Tibial artery (tissue), 4 donors: ENCODE results near the gene IGSF9.

ENCODE experiments used
- DNase-seq, 2 donors: peaks; one replicate each; pipeline ENCODE4 v3.0.0-alpha.2; 2019
- H3K27ac ChIP-seq, 2 donors: fragments of 200-600 bp; sonication (generic) in 1 of 2; 1 replicate in 1 of 2; 2 replicates in 1 of 2; pipeline ENCODE4 v1.5.1; 2018 to 2019; ENCODE audit warnings: mild to moderate bottlenecking in 1 of 2
- H3K27me3 ChIP-seq, 2 donors: fragments of 200-600 bp; sonication (generic) in 1 of 2; one replicate each; pipeline versions ENCODE4 v1.5.1 to v1.6.0; 2016 to 2019
- H3K36me3 ChIP-seq, 3 donors: fragments of 200-600 bp; sonication (generic) in 2 of 3; one replicate each; pipeline ENCODE4 v1.5.1; 2016 to 2019; ENCODE audit warnings: mild to moderate bottlenecking in 2 of 3
- H3K4me1 ChIP-seq, 4 donors: fragments of 200-600 bp; sonication (generic) in 2 of 4; 1 replicate in 3 of 4; 2 replicates in 1 of 4; pipeline ENCODE4 v1.5.1; 2016 to 2019
- H3K4me3 ChIP-seq, 2 donors: fragments of 200-600 bp; sonication (generic) in 1 of 2; 1 replicate in 1 of 2; 2 replicates in 1 of 2; pipeline ENCODE4 v1.5.1; 2018 to 2019; ENCODE audit warnings: mild to moderate bottlenecking in 2 of 2
- H3K9me3 ChIP-seq, 3 donors: fragments of 200-600 bp; sonication (generic) in 1 of 3; one replicate each; pipeline ENCODE4 v1.5.1; 2016 to 2019
- intact Hi-C: fragments of 100-400 bp; cut with DNase I; formaldehyde crosslinking; loops from one replicate; pipeline ENCODE4 v1.15.0; 2023; ENCODE audit warnings: low total_unique reads
- TF ChIP-seq, protein P1 (sequence below), 2 experiments: fragments of 200-600 bp in 1 of 2; fragments of 450-650 bp in 1 of 2; IDR thresholded peaks; one replicate each; pipeline ENCODE4 v1.5.1; 2017 to 2019; ENCODE audit warnings: antibody characterized with exemption in 2 of 2, mild to moderate bottlenecking in 1 of 2, moderate library complexity in 1 of 2

Gene IGSF9

DNA sequence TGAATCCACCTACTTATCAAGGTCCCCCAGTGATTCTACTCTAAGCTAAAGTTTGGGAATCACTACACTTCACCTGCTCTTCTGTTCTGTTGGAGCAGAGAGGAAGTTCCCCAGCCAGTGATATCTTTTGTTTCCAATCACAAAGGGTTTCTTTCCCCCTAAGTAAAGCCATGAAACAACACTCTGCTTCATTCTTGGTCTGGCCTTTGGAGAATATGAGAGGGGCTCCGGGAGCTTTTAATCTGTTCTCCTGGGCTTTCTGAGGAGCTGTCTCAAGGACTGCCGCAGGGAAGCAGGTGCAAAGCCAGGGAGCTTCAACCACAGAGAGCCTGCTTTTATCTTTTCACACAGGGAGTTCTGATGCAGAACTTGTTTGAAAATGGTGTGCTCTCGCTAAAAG, 18.7 kb upstream of the IGSF9 start:
- H3K27ac ChIP-seq, result no peak overlapping the region
- H3K4me1 ChIP-seq, result no peaks in the 10 kb centered on the region
- no peaks in the 10 kb centered on the region for H3K9me3 ChIP-seq
- no peaks in the 10 kb centered on the region for H3K36me3 ChIP-seq
- H3K4me3 ChIP-seq, result no peak overlapping the region
- no peaks in the 10 kb centered on the region for H3K27me3 ChIP-seq
- no peak for DNase-seq
- TF ChIP-seq, protein P1, sequence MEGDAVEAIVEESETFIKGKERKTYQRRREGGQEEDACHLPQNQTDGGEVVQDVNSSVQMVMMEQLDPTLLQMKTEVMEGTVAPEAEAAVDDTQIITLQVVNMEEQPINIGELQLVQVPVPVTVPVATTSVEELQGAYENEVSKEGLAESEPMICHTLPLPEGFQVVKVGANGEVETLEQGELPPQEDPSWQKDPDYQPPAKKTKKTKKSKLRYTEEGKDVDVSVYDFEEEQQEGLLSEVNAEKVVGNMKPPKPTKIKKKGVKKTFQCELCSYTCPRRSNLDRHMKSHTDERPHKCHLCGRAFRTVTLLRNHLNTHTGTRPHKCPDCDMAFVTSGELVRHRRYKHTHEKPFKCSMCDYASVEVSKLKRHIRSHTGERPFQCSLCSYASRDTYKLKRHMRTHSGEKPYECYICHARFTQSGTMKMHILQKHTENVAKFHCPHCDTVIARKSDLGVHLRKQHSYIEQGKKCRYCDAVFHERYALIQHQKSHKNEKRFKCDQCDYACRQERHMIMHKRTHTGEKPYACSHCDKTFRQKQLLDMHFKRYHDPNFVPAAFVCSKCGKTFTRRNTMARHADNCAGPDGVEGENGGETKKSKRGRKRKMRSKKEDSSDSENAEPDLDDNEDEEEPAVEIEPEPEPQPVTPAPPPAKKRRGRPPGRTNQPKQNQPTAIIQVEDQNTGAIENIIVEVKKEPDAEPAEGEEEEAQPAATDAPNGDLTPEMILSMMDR (IDR thresholded peaks at IDR 0.05), result no peak
- intact Hi-C loops, result no loop called here

GRCh38 chr1:159962176-159962575, 16.8 kb upstream of the IGSF9 start:
- no peak overlapping the region for H3K4me3 ChIP-seq
- DNase-seq, result peak in 1 of 2 donors; percentile 38
- H3K27me3 ChIP-seq, result no peaks in the 10 kb centered on the region
- no peaks in the 10 kb centered on the region for H3K9me3 ChIP-seq
- no peak overlapping the region for H3K27ac ChIP-seq
- no peaks in the 10 kb centered on the region for H3K4me1 ChIP-seq
- TF ChIP-seq, protein P1 (IDR thresholded peaks at IDR 0.05), result no peak
- H3K36me3 ChIP-seq, result no peaks in the 10 kb centered on the region
- intact Hi-C loops, result no loop called here

GRCh38 chr1:159961636-159962035, 16.2 kb upstream of the IGSF9 start:
- Histone ChIP-seq H3K9me3 (no peaks in the 10 kb centered on the region), H3K27me3 (no peaks in the 10 kb centered on the region), H3K4me3 (no peak overlapping the region), H3K4me1 (no peaks in the 10 kb centered on the region), H3K36me3 (no peaks in the 10 kb centered on the region), H3K27ac (no peak overlapping the region)
- intact Hi-C loops, result no loop called here
- TF ChIP-seq, protein P1 (IDR thresholded peaks at IDR 0.05), result no peak
- DNase-seq, result peak in 1 of 2 donors; percentile 60

- Histone ChIP-seq H3K9me3 (no peaks in the 10 kb centered on the region), H3K36me3 (no peaks in the 10 kb centered on the region), H3K27me3 (no peaks in the 10 kb centered on the region), H3K27ac (no peak overlapping the region), H3K4me1 (no peaks in the 10 kb centered on the region), H3K4me3 (no peak overlapping the region)
- TF ChIP-seq, protein P1 (IDR thresholded peaks at IDR 0.05), result no peak
- peak; percentile 81 to 83 for DNase-seq
- intact Hi-C loops, result no loop called here
Observed at GRCh38 chr1:159960721-159961381, 15.4 kb upstream of the IGSF9 start.

GRCh38 chr1:159959451-159959850, 14.0 kb upstream of the IGSF9 start:
- Histone ChIP-seq H3K27me3 (no peaks in the 10 kb centered on the region), H3K9me3 (no peaks in the 10 kb centered on the region), H3K36me3 (no peaks in the 10 kb centered on the region), H3K27ac (no peak overlapping the region), H3K4me1 (no peaks in the 10 kb centered on the region), H3K4me3 (no peak overlapping the region)
- intact Hi-C loops, result no loop called here
- TF ChIP-seq, protein P1 (IDR thresholded peaks at IDR 0.05), result no peak
- DNase-seq, result peak in 1 of 2 donors; percentile 45
